ENCODE measurements around the gene SLC35C1.

DNA sequence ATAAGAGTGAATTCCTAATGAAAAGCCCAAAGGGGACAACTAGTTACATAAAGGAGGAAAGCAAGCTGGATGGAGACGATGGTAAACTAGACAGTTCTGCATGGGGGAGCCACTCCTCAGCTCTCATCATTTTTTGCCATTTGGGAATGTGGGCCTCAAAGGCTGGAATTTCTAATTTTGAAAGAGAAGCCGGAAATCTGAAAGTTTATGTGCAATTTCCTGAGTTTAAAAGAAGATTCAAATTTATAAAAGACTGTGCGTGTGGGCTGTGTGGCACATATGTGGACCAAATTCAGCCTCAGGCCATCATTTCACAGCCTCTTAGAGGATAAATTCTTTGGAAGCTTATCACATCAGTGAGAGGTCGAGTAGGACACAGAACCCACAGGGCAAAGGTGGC, 24.0 kb downstream of the SLC35C1 start:
- TF ChIP-seq CTCF (optimal IDR thresholded peaks at IDR 0.05 in 1 of 3, IDR thresholded peaks at IDR 0.05 in 1 of 3, conservative IDR thresholded peaks at IDR 0.05 in 1 of 3; ENCODE audit: extremely low read depth in 1 of 3, insufficient read depth in 2 of 3, low read length in 3 of 3) (no peak), EZH2 (IDR thresholded peaks at IDR 0.05; ENCODE audit: low read length) (no peak)
